OCI-M1 (cell line): ENCODE results near the gene LPP.

Experiments used
- DNase-seq: peaks from one replicate; lab custom pipeline; 2025; lab: John Stamatoyannopoulos, UW

The LPP gene

GRCh38 chr3:188881954-188882641 is 728.1 kb downstream of the LPP start:
- DNase-seq, result no peak

GRCh38 chr3:188884299-188885043 is 730.5 kb downstream of the LPP start:
- no peak for DNase-seq

GRCh38 chr3:188888321-188889053 is 734.5 kb downstream of the LPP start:
- no peak for DNase-seq

- DNase-seq, result no peak
Measured at GRCh38 chr3:188889054-188889491, 735.1 kb downstream of the LPP start.

GRCh38 chr3:188890572-188891270 is 736.8 kb downstream of the LPP start:
- DNase-seq, result no peak

GRCh38 chr3:188899881-188900280 is 745.9 kb downstream of the LPP start:
- no peak for DNase-seq

- DNase-seq, result no peak
Measured at GRCh38 chr3:188900421-188900951, 746.5 kb downstream of the LPP start.

GRCh38 chr3:188901126-188901525 is 747.2 kb downstream of the LPP start:
- peak; percentile 7 for DNase-seq

GRCh38 chr3:188901671-188902287 is 747.8 kb downstream of the LPP start:
- DNase-seq, result no peak

- no peak for DNase-seq
Measured at GRCh38 chr3:188904670-188905069, 750.7 kb downstream of the LPP start.

GRCh38 chr3:188905547-188905946 is 751.6 kb downstream of the LPP start:
- no peak for DNase-seq

GRCh38 chr3:188906236-188906635 is 752.3 kb downstream of the LPP start:
- no peak for DNase-seq

GRCh38 chr3:188908002-188908850 is 754.3 kb downstream of the LPP start:
- DNase-seq, result no peak

GRCh38 chr3:188911026-188911850 is 757.3 kb downstream of the LPP start:
- DNase-seq, result no peak

GRCh38 chr3:188913084-188913483 is 759.1 kb downstream of the LPP start:
- DNase-seq, result no peak

GRCh38 chr3:188914552-188914951 is 760.6 kb downstream of the LPP start:
- no peak for DNase-seq

- no peak for DNase-seq
Measured at GRCh38 chr3:188915127-188915526, 761.2 kb downstream of the LPP start.

- DNase-seq, result no peak
Measured at GRCh38 chr3:188916934-188917401, 763.0 kb downstream of the LPP start.

- no peak for DNase-seq
Measured at GRCh38 chr3:188918093-188918492, 764.1 kb downstream of the LPP start.

- DNase-seq, result no peak
Measured at GRCh38 chr3:188923671-188924070, 769.7 kb downstream of the LPP start.
